CD1c-positive myeloid dendritic cell (primary cell): ENCODE data around the gene SETDB2.
A peak's percentile ranks its signal among the peaks of the same experiment; 100 is the strongest.

Source experiments
- DNase-seq: peaks from one replicate; pipeline ENCODE4 v3.0.0-alpha.2; 2016; ENCODE audit errors: extremely low spot score

SETDB2 gene

GRCh38 chr13:49530457-49530856 lies 86.4 kb downstream of the SETDB2 start:
- DNase-seq: peak; percentile 75

- no peak for DNase-seq
Measured at GRCh38 chr13:49532593-49532992, 88.5 kb downstream of the SETDB2 start.

- DNase-seq: no peak
Measured at GRCh38 chr13:49533011-49533410, 88.9 kb downstream of the SETDB2 start.

GRCh38 chr13:49533591-49534269 lies 89.7 kb downstream of the SETDB2 start:
- peak; percentile 51 for DNase-seq

GRCh38 chr13:49536144-49536873 lies 92.2 kb downstream of the SETDB2 start:
- DNase-seq: peak; percentile 51

GRCh38 chr13:49538404-49538803 lies 94.3 kb downstream of the SETDB2 start:
- DNase-seq: no peak

GRCh38 chr13:49539313-49539712 lies 95.2 kb downstream of the SETDB2 start:
- no peak for DNase-seq

- DNase-seq: no peak
Measured at GRCh38 chr13:49539746-49540145, 95.7 kb downstream of the SETDB2 start.

GRCh38 chr13:49540552-49540951 lies 96.5 kb downstream of the SETDB2 start:
- DNase-seq: peak; percentile 44

GRCh38 chr13:49543656-49544055 lies 99.6 kb downstream of the SETDB2 start:
- no peak for DNase-seq
